Ecto neural progenitor cell (in vitro differentiated cells): ENCODE measurements around the gene HPCAL4.
A peak's percentile ranks its signal among the peaks of the same experiment; 100 is the strongest.

Experiments
- DNase-seq: peaks from one replicate; pipeline ENCODE4 v3.0.0-alpha.2; 2018; ENCODE audit warnings: low spot score

The HPCAL4 gene

GRCh38 chr1:39701049-39701439 lies 9.8 kb upstream of the HPCAL4 start:
- no peak for DNase-seq

DNA sequence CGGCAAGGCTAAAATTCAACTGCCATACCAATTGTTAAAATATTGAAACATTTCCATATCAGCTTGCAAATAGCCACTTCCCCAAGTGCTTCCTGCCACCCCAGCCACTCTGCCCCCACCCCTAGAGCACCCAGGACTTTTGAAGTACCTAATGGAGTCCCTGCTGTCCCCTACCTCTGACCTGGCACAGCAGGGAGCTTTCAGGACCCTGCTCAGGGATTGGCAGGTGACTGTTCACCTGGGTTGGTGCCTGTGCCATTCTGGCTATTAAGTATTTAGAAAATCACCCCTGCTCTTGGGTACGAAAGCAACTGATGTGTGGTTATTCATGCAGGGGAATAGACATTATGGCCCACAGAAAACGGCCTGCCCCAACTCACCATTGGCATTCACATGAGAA lies 9.1 kb upstream of the HPCAL4 start:
- no peak for DNase-seq

DNA sequence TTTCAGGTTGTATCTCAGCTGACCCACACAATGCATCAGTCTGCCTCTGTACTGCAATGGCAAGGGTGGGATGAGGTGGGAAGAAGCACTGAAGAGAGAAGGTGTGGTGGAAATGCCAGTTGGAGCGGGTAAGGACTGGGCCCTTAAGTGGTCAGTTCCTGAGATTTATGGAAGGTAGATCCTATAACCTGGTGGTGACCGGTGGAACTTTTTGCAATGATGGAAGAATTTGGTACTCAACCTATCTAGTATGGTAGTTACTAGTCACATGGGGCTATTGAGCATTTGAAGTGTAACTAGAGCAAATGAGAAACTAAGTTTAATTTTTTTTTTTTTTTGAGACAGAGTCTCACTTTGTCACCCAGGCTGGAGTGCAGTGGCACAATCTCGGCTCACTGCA lies 8.2 kb upstream of the HPCAL4 start:
- no peak for DNase-seq

- DNase-seq: no peak
These were observed 7.3 kb upstream of the HPCAL4 start for GRCh38 chr1:39698568-39698967.

GRCh38 chr1:39696448-39696847 lies 5.2 kb upstream of the HPCAL4 start:
- DNase-seq: no peak

- no peak for DNase-seq
These were observed 3.8 kb upstream of the HPCAL4 start for GRCh38 chr1:39695016-39695415.

- no peak for DNase-seq
These were observed 2.8 kb upstream of the HPCAL4 start for GRCh38 chr1:39694026-39694425.

GRCh38 chr1:39692152-39693074 lies 1.2 kb upstream of the HPCAL4 start:
- peak; percentile 68 for DNase-seq

DNA sequence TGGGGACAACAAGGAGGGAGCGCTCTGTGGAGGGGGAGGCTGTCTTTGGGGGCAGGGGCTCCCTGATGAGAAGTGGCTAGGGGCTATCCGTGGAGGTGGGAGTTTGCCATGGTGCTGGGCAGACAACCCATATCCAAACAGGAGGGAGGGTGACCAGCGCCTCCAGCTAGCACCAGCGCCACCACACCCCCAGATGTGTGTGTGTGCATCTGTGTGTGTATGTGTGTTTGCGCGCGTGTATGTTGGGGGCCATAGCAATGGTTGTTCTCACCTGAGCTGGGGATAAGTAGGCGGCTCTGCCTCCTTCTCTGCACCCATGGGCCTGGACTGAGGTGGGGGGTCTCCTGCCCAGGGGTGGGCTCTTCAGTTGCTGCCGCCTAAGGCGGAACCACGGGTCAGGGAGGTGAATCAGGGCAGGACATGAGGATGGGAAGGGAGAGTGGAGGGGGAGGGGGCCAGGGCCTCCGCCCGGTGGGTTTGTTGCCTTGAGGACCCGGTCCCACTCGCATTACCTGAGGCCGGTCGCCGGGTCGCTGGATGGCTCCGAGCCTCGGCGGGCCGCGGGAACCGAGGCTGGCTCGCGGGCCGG lies 345 bp downstream of the HPCAL4 start:
- DNase-seq: no peak

DNA sequence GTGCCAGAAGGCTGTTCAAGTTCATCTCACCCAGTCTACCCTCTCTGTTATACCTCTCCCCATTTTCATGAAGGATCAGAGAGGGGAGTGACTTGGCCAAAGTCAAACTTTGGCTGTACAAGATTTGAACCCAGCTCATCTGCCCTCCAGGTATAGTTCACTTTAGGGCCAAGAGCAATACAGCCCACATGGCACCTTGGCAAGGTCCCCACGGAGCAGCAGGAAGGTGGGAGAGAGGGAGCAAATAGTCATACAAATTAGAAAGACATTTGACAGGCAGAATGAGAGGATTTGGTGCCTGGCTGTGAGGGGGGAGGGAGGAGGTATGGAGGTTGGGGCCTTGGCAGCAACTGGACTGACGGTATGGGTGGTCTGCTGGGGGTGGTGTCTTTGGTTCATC lies 1.0 kb downstream of the HPCAL4 start:
- DNase-seq: no peak

GRCh38 chr1:39689635-39690034 lies 1.6 kb downstream of the HPCAL4 start:
- no peak for DNase-seq

DNA sequence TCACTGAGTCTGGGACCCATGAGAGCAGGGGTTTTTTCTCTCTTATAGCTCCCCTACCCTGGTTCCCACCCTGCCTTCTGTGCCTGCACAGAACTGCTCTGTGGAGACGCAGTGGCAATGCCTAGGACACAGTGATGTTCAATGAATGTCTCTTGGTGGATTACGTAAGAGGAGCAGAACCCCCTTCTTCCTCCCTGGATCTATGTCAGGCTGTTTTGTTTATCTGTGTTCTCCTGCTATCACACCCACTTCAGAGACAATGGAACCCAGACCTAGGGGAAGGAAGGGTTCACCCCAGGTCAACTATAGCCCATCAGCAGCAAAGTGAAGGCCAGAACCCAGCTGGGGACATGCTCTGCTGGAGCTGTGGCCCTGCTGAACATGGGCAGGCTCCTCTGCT lies 2.0 kb downstream of the HPCAL4 start:
- DNase-seq: no peak

DNA sequence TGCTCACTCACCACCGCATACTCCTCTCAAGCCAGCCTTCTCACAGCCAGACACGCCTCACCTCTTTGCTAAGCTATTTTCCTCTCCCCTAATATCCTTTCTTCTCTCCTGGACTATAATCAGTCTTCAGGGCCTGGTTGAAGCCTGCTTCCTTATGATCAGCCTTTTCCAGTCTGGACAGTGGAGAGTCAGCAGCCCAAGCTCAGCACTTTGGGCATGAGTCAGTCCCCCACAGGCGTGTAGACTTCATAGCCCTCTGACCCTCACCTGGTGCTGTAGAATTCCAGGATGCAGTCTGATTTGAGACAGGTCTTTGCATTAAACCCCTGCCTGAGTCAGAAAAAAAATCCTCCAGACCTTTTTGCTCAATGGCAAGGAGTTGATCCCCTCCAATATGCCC lies 2.5 kb downstream of the HPCAL4 start:
- DNase-seq: no peak

DNA sequence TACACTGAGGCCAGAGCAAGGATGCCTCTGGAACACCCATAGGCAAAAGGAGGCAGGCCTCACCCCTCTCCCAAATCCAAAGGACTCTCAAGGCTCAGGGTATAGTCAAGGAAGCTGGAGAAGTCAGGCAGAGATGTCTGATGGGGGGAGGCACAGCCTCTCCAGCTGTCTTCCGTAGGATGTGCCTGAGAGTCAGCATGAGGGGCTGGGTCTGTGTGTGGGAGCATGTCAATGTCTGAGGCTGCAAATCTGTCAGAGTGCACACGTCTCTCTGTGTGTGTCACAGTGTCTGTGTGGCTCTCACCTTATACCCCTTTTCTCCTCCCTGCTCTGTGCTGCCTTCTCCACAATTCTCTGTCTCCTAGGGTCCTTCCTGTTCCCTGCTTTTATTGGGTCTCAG lies 4.0 kb downstream of the HPCAL4 start:
- no peak for DNase-seq

GRCh38 chr1:39685071-39685470 lies 6.2 kb downstream of the HPCAL4 start:
- no peak for DNase-seq

GRCh38 chr1:39684313-39684664 lies 6.9 kb downstream of the HPCAL4 start:
- DNase-seq: no peak

GRCh38 chr1:39683591-39684312 lies 7.5 kb downstream of the HPCAL4 start:
- no peak for DNase-seq

GRCh38 chr1:39681999-39682398 lies 9.2 kb downstream of the HPCAL4 start:
- DNase-seq: no peak

DNA sequence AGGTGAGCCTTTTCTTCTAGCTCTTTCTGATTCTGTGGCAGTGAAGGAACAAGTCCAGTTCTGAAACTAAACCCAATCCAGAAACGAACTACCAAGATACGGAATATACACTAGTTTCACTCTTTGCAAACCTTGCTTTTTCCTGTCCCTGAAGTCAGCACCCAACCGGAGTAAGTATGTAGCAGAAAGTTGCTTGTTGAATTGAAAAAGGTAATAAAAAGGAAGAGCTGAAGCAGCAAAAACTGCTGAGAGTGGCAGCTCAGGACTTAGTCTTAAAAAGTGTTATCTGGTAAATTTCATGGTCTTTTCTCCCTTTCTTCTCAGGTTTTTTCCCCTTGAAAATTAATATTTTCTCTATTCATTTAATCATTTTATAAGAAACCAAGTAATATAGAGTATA lies 9.9 kb downstream of the HPCAL4 start:
- DNase-seq: no peak

DNA sequence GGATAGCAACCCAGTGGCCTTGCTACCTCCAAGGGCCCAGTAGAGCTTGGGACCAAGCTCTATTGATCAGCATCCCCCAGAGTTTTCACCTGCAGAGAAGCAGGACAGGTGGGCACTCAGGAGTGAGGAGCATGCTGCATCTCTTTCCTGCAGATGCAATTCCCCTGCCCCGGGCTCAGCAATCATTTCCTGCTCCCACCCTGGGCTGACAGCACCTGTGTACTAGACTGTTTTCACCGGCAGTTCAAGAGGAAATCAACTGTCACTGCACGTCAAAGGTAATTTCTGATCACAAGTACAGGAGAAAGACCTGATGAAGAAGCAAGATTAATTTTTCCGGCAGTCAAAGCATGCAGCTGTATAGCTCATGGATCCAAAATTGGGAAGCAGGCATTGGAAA lies 10.5 kb downstream of the HPCAL4 start:
- DNase-seq: no peak

- no peak for DNase-seq
These were observed 11.4 kb downstream of the HPCAL4 start for GRCh38 chr1:39679821-39680220.

DNA sequence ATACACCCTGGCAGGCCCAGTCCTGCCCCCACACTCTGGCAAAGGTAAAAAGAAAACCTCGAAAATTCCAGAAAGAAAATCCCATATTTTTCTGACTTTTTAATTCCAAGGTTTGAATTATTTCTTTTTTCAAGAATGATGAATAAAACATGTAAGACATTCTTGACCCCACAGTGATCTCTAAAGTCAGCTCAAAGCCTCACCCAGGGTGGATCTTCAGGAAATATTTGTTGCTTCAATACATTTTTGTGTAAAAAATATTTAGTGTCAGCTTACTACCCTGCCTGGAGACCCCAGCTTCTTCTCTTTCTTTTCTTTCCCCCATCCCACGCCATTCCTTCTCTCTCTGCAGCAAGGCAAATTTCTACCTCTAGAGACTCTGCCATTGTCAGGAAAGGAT lies 12.3 kb downstream of the HPCAL4 start:
- DNase-seq: no peak

DNA sequence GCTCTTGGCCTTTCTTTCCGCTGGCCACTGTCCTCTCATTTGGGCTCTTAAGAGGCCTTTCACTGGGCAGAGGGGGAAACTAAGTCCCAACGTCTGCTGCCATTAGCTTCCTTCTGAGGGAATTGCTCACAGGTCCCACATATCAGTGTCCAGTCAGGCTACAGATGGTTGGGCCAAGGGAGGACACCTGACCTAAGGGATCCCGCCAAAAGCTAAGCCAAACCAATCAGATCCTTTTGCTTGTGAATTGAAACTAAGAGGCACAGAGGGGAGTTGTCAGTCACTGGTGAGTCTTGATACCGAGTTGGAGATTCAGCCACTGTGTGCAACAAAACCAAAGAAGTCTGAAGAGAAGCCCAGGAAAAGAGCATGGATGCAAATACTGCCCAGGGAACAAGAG lies 13.6 kb downstream of the HPCAL4 start:
- DNase-seq: no peak
